Amygdala (tissue), 56 donors: ENCODE measurements around the gene KIAA1328.
"Not testable (repeated sequence)": the region's sequence is repeated elsewhere in the genome, so short reads cannot be mapped to it uniquely, and the experiment has no call there.

Experiments
- DNase-seq, 56 donors: peaks; one replicate each; lab custom pipeline; 2025; lab: John Stamatoyannopoulos, UW

KIAA1328 gene

GRCh38 chr18:36821681-36822080 is 7.2 kb upstream of the KIAA1328 start:
- no peak for DNase-seq

DNA sequence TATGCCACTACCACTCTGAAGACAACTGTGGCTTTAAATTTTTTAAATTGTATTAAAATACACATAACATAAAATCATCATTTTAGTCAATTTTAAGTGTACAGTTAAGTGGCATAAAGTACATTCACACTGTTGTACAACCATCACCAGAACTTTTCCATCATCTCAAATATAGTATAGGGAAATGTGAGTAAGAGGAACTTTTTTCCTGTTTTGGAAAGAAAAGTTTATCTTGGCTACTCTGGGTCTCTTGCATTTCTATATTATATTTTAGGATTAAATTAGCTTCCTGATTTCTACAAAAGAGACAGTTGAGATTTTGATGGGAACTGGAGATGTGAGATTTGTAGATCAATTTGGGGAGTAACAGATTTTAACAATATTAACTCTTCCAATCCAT is 3.4 kb upstream of the KIAA1328 start:
- DNase-seq: no peak

GRCh38 chr18:36826556-36826955 is 2.4 kb upstream of the KIAA1328 start:
- DNase-seq: no peak

DNA sequence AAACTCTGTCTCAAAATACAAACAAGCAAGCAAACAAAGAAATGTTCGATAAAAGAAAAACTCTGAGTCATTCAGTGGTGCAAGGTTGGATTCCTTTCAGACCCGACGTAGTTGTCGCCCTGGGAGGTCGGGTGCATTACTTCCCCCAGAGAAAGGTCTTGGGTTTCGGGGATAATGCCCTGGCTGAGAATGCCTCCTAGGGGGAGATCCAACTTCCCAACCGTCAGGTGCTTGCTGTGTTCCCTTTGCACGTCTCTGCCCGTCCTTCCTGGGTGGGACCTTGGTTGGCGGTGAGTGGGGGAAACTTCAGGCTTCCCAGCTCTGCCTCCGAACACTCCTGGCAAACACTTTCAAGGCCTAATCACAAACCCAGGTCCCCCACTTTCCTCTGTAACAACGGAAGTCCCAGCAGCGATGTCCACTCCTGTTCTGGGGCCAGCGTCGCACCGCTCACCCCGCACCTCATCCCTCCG is 734 bp upstream of the KIAA1328 start:
- peak in 14 of 56 donors; percentile 28 to 69 (median 40) for DNase-seq

DNA sequence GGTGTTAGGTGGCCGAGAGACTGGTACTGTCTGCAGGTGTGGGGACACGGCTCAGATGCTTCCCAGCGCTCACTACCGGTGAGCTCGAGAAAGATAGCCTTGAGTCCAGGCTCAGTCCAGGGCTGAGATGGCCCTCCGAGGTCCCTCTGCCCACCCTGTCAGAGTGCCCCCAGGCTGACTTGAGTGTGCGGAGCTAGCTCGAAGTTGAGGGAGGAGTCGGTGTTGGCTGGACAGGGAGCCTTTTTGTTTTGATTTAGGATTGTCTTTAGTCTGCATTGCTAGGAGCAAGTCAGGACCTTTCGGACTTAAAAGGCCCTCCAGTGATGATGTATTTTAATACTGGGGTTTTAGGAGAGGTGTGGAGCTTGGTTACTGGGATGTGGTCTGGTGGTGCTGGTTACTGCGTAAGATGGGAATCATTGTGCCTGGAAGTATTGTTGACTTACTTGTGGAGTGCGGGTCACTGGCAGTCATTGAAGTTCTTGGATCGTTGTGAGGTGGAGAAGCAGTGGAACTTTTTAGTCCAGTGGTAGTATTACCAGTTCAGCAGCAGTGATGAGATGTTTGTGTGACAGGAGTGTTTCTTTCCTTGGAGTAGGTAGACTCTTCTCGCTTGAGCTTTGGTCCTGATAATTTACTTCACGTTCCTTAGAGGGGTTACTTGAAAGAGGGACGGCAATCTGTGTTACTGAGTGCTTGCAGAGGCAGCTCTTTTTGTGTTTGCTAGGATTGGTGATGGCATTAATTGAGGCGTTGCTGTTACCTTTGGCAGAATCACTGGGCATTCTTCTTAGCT is 633 bp downstream of the KIAA1328 start:
- DNase-seq: peak in 13 of 56 donors; percentile 8 to 66 (median 47)

DNA sequence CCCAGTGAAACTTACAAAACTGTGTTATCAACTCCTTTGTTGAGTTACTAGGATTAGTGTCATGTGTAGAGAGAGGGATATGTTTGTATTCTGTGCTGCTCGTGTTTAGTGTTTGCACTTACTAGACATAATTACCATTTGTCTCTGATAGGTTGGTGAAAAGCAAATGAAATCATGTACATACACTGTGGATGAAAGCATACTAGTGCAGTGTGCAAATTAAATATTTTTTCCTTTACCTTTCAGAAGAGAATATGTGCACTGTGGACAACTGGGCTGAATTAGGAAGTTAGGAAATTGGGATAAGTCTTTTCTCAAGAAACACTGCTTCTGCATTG is 1.2 kb downstream of the KIAA1328 start:
- DNase-seq: no peak

DNA sequence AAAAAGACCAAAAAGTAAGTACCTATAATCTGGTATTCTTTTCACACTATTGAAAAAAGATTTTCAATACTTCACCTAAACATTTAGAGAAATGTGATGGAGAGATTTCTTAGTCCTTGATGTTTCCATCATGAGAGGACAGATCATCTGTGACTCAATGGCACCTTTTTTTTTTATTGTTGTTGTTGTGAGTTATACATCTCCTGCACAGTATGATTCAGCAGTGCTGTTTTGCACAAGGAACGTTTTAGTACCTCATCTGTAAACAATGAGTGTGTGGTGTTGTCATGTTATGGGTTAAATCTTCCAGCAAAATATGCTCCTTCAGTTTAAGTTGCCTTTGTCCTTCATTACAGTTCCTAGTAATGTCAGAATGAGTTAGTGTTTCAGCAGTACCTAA is 2.2 kb downstream of the KIAA1328 start:
- DNase-seq: no peak

GRCh38 chr18:36833120-36833519 is 4.2 kb downstream of the KIAA1328 start:
- no peak for DNase-seq

GRCh38 chr18:36835927-36836326 is 7.0 kb downstream of the KIAA1328 start:
- no peak for DNase-seq

- DNase-seq: no peak
Measured at GRCh38 chr18:36839835-36840234, 10.9 kb downstream of the KIAA1328 start.

GRCh38 chr18:36843199-36843598 is 14.3 kb downstream of the KIAA1328 start:
- no peak for DNase-seq

DNA sequence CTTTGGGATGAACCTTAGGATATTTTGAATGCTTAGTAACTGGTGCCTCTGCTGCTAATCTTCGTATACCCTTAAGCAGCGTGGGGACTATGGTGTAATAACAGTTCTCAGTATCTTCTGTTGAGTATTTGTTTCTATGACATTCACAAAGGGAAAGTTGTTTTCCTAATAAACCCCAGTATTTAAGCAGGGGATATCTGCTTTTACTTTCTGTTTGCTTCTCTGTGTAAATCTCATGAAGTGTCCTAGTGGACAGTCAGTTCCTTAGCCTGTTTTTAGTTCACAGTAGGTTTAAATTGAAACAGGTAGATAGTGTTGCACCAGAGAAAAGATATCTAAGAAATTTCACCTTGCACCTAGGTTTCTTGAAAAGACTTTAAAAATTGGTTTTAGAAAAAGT is 14.9 kb downstream of the KIAA1328 start:
- DNase-seq: no peak

DNA sequence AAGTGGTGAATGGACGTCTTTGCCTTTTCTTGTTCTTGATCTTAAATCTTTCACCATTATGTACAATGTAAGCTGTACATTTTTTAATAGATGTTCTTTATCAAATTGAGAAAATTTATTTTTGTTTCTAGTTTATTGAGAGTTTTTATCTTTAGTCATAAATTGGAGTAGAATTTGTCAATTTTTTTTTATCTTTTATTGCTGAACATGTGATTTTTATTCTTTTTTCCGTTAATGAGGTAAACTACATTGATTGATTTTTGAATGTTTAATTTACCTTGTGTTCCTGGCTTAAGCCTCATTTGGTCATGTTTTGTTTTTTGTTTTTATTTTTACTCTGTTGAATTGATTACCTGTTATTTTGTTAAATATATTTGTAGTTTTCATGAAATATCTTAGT is 19.7 kb downstream of the KIAA1328 start:
- DNase-seq: no peak

DNA sequence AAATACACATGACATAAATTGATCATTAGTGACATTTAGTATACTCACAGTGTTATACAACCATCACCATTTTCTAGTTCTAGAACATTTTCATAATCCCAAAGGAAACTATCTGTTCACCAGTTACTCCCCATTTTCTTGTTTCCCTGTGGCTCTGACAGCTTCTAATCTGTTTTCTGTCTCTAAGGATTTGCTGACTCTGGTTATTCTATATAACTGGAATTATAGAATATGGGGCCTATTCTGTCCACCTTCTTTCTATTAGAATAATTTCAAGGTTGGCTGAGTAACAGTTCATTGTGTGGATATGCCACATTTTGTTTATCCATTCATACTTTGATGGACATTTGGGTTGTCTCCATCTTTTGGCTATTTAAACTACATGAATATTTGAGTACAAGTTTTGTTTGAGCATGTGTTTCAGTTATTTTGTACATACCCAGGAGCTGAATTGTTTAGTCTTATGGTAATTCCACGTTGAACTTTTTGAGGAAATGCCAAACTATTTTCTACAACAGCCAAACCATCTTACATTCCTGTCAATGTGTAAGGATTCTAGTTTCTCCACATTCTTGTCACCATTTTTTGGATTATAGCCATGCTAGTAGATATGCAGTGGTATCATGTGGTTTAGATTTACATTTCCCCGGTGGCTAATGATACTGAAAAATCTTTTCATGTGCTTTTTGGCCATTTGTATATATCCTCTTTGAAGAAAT is 20.5 kb downstream of the KIAA1328 start:
- DNase-seq: no peak

- no peak for DNase-seq
Measured at GRCh38 chr18:36850527-36851201, 21.7 kb downstream of the KIAA1328 start.

DNA sequence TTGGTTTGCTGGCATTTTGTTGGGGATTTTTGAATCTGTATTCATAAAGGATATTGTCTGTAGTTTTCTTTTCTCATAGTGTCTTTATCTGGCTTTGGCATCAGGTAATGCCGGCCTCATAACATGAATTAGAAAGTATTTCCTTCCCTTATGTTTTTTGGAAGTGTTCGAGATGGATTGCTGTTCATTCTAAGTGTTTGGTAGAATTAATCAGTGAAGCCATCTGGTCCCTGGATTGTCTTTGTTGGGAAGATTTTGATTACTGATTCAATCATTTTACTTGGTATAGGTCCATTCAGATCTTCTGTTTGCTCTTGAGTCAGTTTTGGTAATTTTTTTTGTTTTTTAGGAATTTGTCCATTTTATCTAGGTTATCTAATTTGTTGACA is 22.3 kb downstream of the KIAA1328 start:
- no peak for DNase-seq

GRCh38 chr18:36856815-36857214 is 27.9 kb downstream of the KIAA1328 start:
- DNase-seq: no peak

- no peak for DNase-seq
Measured at GRCh38 chr18:36862182-36862581, 33.3 kb downstream of the KIAA1328 start.

DNA sequence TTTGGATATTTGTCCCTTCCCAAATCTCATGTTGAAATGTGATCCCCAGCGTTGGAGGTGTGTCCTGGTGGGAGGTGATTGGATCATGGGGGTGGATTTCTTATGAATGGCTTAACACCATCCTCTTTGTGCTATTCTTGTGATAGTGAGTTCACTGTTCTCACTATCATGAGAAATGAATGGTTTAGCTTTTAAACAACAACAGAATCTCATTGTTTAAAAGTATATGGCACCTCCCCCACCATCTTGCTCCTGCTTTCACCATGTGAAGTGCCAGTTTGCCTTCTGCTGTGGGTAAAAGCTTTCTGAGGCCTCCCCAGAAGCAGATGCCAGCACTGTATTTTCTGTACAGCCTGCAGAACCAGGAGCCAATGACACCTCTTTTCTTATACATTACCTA is 38.1 kb downstream of the KIAA1328 start:
- DNase-seq: no peak

GRCh38 chr18:36871801-36872200 is 42.9 kb downstream of the KIAA1328 start:
- DNase-seq: no peak

- no peak for DNase-seq
Measured at GRCh38 chr18:36872329-36872728, 43.4 kb downstream of the KIAA1328 start.

GRCh38 chr18:36873826-36874225 is 44.9 kb downstream of the KIAA1328 start:
- DNase-seq: not testable (repeated sequence)
